ENCODE data around the gene HTRA1.

The HTRA1 gene

GRCh38 chr10:122475100-122475499 is 13.7 kb downstream of the HTRA1 start:
- no peak for DNase-seq

GRCh38 chr10:122475591-122476332 is 14.4 kb downstream of the HTRA1 start:
- peak; percentile 50 for DNase-seq

- no peak for DNase-seq
Observed at GRCh38 chr10:122476333-122476695, 15.0 kb downstream of the HTRA1 start.

GRCh38 chr10:122477436-122477835 is 16.1 kb downstream of the HTRA1 start:
- no peak for DNase-seq

- no peak for DNase-seq
Observed at GRCh38 chr10:122478971-122479370, 17.6 kb downstream of the HTRA1 start.

GRCh38 chr10:122480146-122480833 is 18.9 kb downstream of the HTRA1 start:
- no peak for DNase-seq

- DNase-seq, result no peak
Observed at GRCh38 chr10:122481296-122482056, 20.1 kb downstream of the HTRA1 start.

- no peak for DNase-seq
Observed at GRCh38 chr10:122484276-122485060, 23.1 kb downstream of the HTRA1 start.

- DNase-seq, result no peak
Observed at GRCh38 chr10:122485670-122486069, 24.3 kb downstream of the HTRA1 start.

GRCh38 chr10:122486406-122487080 is 25.2 kb downstream of the HTRA1 start:
- DNase-seq, result no peak

- DNase-seq, result no peak
Observed at GRCh38 chr10:122487174-122487765, 25.9 kb downstream of the HTRA1 start.

GRCh38 chr10:122490268-122490667 is 28.9 kb downstream of the HTRA1 start:
- peak; percentile 68 for DNase-seq

GRCh38 chr10:122490786-122491680 is 29.7 kb downstream of the HTRA1 start:
- DNase-seq, result peak; percentile 29

GRCh38 chr10:122492006-122492405 is 30.7 kb downstream of the HTRA1 start:
- DNase-seq, result no peak

- DNase-seq, result peak; percentile 61
Observed at GRCh38 chr10:122492999-122493481, 31.7 kb downstream of the HTRA1 start.

- no peak for DNase-seq
Observed at GRCh38 chr10:122493761-122494160, 32.4 kb downstream of the HTRA1 start.

GRCh38 chr10:122494173-122494820 is 32.9 kb downstream of the HTRA1 start:
- DNase-seq, result no peak

GRCh38 chr10:122494833-122495232 is 33.5 kb downstream of the HTRA1 start:
- peak; percentile 82 for DNase-seq

GRCh38 chr10:122495406-122496340 is 34.3 kb downstream of the HTRA1 start:
- peak; percentile 90 for DNase-seq
